B cell (primary cell): ENCODE measurements around the gene HERPUD1.

Source experiments
- EZH2 ChIP-seq: IDR thresholded peaks from 2 replicates; pipeline ENCODE4 v1.6.1; 2012; ENCODE audit warnings: borderline replicate concordance, low read depth, mild to moderate bottlenecking, moderate library complexity, low read length; ENCODE audit not compliant: insufficient read depth, poor library complexity, severe bottlenecking
- TF ChIP-seq, protein P1 (sequence below): fragments of 200-600 bp; IDR thresholded peaks from one replicate; pipeline ENCODE4 v1.8.0; 2022; ENCODE audit warnings: antibody characterized with exemption, mild to moderate bottlenecking

DNA sequence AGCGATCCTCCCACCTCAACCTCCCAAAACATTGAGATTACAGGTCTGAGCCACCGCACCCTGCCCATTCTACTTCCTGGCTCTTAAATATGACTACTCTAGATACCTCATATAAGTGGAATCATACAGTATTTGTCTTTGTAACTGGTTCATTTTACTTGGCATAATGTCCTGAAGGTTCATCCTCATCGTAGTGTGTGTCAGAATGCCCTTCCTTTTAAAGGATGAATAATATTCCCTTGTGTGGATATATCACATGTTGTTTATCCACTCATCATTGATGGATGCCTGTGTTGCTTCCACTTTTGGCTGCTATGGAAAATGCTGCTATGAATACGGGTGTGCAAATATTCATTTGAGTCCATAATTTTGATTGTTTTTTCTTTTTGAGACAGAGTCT lies 24.1 kb downstream of the HERPUD1 start:
- TF ChIP-seq, protein P1, sequence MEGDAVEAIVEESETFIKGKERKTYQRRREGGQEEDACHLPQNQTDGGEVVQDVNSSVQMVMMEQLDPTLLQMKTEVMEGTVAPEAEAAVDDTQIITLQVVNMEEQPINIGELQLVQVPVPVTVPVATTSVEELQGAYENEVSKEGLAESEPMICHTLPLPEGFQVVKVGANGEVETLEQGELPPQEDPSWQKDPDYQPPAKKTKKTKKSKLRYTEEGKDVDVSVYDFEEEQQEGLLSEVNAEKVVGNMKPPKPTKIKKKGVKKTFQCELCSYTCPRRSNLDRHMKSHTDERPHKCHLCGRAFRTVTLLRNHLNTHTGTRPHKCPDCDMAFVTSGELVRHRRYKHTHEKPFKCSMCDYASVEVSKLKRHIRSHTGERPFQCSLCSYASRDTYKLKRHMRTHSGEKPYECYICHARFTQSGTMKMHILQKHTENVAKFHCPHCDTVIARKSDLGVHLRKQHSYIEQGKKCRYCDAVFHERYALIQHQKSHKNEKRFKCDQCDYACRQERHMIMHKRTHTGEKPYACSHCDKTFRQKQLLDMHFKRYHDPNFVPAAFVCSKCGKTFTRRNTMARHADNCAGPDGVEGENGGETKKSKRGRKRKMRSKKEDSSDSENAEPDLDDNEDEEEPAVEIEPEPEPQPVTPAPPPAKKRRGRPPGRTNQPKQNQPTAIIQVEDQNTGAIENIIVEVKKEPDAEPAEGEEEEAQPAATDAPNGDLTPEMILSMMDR, result no peak
- no peak for TF ChIP-seq EZH2
